NCI-H2171 (cell line): ENCODE measurements around the gene MSANTD1.
A peak's percentile ranks its signal among the peaks of the same experiment; 100 is the strongest.

Source experiments
- DNase-seq: peaks from one replicate; lab custom pipeline; 2025; lab: John Stamatoyannopoulos, UW

The MSANTD1 gene

DNA sequence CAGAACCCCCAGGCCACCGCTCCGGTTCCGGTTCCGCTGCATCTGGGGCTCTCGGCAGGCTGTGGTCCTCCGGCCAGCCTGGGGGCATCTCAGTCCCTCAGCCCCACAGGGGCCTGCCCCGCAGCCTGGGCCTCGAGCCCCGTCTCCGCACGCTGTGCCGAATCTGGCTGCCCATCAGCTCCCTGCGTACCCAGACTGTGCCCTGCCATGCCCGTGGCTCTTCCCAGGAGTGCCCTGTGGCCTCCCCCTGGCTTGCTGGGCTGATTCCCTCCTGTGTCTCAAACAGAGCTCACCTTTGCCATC, 830 bp upstream of the MSANTD1 start:
- DNase-seq = no peak

GRCh38 chr4:3249711-3250437, 915 bp downstream of the MSANTD1 start:
- no peak for DNase-seq

- no peak for DNase-seq
These were observed 1.5 kb downstream of the MSANTD1 start for GRCh38 chr4:3250438-3250955.

- no peak for DNase-seq
These were observed 2.2 kb downstream of the MSANTD1 start for GRCh38 chr4:3250956-3251690.

- DNase-seq = no peak
These were observed 2.9 kb downstream of the MSANTD1 start for GRCh38 chr4:3251691-3252479.

GRCh38 chr4:3252480-3252828, 3.5 kb downstream of the MSANTD1 start:
- DNase-seq = no peak

DNA sequence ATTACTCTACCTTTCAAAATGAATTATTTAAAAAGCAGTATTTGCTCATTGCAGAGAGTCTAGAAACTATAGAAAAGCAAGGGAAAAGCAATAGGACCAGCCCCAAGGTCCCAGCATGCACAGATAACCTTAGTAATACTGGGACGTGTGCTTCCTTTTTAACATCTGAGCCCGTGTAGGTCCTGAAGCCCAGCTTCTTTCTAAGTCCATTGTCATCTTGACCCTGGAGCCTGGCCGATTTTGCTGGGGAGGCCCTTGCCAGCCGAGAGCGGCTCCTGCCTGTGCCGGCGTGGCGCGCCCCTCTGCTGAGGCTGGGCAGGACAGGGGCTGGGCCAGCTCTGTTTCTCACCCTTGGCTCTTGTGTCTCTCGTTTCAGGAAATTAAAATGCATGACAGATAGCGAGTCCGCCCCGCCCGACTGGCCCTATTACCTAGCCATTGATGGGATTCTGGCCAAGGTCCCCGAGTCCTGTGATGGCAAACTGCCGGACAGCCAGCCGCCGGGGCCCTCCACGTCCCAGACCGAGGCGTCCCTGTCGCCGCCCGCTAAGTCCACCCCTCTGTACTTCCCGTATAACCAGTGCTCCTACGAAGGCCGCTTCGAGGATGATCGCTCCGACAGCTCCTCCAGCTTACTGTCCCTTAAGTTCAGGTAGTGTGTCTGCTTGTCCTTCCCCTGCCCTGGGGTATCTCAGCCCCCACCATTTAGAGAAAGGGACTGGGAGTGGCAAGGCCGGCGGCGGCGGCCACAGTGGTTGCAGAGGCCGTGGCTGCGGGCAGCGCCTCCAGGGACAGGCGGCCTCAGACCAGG, 4.1 kb downstream of the MSANTD1 start:
- DNase-seq = no peak

GRCh38 chr4:3253808-3254207, 4.8 kb downstream of the MSANTD1 start:
- no peak for DNase-seq

GRCh38 chr4:3254302-3255131, 5.6 kb downstream of the MSANTD1 start:
- DNase-seq = no peak

GRCh38 chr4:3255611-3256186, 6.7 kb downstream of the MSANTD1 start:
- DNase-seq = no peak

DNA sequence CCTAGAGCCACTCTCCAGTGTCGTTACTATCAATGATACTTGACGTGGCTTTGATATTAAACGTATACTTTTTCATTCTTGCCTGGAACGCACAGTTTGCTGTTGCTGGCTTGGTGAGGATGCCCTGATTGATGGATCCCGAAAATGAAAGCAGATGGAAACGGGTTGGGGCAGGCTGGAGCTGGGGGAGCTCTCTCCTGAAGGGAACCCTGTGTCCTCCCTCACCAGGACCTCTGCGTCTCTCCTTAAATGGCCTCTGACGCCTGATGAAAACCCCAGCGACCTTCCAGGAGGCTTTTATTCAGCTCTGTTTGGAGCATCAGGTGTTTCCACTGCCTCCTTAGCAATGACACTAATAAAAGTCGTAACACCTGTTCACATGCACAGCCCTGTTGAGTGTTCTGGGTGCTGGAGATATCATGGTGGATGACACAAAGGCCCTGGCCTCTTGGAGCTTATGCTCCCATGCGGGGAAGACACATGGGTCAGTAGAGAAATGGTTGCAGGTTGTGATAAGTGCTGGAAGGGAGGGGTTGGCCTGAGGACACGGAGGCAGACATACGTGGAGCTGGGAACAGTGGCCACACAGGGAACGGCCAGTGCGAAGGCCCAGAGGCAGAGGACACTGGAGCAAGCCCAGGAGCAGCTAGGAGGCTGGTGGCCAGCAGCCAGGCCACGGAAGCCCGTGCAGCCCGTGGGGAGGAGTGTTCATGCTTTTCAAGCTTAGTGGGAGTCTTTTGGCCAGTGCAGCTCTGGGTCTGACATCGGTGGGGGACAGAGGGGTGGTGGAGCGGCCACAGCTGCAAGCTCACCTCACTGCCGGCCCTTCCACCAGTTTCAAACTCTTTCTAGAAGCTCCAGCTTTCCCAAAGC, 7.5 kb downstream of the MSANTD1 start:
- no peak for DNase-seq

DNA sequence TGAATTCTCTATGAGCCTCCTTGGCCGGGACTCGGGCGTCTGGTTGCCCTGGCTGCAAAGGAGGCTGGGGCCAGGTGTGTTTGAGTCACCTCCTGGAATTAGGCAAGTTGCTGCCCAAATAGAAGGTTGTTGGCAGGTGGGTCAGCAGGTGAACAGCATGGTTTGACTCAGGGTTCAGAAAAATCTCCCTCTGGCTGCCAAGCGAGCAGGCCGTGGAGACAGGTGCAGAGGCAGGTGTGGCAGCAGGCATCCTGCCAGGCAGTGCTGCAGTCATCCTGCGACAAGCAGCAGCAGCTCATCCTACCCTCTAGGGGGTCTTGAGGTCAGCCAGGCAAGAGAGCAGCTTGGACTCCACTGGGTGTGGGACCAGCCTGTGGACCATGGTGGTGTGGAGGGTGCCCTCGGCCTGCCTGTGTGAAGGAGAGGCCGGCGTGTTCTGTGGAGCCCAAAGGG, 8.2 kb downstream of the MSANTD1 start:
- peak; percentile 41 for DNase-seq

GRCh38 chr4:3257556-3258482, 8.9 kb downstream of the MSANTD1 start:
- peak; percentile 5 for DNase-seq

DNA sequence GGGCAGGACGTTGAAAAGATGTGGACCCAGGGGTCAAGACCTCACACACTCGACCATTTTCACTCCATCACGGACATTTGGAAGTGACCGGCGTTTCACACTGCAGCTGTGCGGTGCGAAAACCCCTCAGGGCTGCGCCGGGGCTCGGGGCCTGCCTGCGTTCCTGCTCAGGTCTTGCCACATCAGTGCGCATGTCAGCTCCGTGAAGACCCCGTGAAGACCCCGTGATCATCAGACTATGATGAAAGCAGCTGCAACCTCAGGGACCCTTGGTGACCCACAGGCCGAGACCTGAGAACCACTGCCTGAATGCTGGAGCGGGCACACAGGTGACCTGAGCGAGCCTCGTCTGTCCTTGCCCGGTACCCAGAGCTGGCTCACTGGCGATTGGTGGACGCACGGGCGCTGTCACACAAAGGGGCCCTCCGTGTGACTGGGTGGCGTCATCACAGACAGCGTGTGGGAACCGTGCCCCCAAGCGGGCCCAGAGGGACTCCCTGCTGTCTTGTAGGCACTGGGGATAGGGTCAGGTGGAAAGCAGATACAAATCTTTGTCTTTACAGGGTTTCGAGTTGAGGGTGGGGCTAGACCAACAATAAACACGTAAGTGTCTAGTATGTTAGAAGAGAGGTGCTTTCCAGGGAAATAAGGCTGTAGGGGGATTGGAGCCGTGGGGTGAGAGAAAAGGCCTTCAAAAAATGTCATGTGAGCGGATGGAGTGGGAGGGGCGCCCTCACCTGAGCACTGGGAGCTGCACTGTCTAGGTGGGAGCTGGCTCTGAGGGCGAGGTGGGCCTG, 12.7 kb downstream of the MSANTD1 start:
- no peak for DNase-seq

- no peak for DNase-seq
These were observed 13.5 kb downstream of the MSANTD1 start for GRCh38 chr4:3262208-3263052.

GRCh38 chr4:3263053-3263875, 14.3 kb downstream of the MSANTD1 start:
- no peak for DNase-seq
